ENCODE measurements around the gene MYO16.

MYO16 gene

DNA sequence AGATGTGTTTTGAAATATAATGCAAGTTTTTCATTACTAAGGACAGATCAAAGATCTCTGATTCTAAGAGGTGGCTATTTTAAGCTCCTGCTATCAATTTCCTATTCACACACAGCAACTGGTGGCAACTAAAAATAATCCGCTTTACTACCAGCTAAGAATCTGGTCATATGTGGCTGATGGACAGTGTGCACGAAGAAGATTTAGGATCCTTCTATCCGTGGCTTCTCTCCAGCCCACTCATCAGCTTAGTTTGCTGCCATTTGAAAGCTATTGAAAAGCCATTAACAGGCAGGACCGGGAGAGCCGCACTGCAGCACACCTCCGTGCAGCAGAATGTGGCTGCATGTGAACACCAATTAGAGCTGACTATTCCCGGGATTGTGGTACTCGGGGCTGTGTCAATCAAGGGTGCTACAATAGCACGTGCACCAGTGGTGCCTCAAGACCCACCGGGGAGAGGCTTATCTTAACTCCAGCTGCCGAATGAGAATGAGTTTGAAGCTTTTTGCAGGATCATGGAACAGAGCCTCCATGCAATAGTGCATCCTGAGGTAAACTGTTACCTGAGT is at the start of gene MYO16:
Gene MYO16, plus strand, starts transcription at position 431 of the 572 bp plus-strand sequence. CDS start 234 bp downstream, outside the sequence.
- no peak for DNase-seq (ENCODE audit: low spot score)

DNA sequence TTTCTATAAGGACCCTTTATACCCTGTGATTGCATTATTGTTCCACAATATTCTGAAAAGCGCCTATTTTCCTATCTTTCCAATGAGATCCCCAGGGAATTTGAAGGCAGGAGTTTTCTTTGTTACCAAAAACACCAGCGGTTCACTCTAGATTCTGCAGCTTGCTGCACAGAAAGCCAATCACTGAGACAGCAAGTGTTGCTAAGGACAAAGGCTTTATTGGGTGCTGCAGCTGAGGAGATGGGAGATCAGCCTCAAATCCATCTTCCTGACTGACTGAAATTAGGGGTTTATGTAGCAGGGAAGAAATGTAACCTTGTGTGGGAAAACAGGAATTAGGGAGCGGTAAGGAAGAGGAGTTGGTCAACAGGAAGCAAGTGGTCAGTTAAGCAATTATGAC is 42.6 kb upstream of the MYO16 start:
- no peak for DNase-seq (ENCODE audit: low spot score)

DNA sequence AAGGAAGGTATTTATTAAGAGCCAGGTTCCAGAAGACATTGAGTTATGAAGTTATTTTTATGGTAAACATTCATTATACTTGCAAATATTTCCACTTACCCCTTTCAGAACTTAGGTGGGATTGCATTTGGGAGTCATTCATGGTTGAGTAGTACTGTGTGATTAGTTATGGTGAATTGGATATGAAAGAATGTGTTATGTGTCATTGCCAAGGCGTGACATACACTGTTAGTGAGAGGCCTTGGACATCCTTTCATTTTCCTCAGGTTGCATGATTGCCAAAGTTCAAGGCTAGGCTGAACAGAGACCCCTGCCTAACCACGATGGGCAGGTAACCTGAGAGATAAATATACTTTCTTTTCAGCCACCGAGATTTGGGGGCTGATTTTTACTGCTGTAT is 40.9 kb upstream of the MYO16 start:
- no peak for DNase-seq (ENCODE audit: low spot score)

GRCh38 chr13:108594153-108594552 is 35.3 kb upstream of the MYO16 start:
- no peak for DNase-seq (ENCODE audit: low spot score)

DNA sequence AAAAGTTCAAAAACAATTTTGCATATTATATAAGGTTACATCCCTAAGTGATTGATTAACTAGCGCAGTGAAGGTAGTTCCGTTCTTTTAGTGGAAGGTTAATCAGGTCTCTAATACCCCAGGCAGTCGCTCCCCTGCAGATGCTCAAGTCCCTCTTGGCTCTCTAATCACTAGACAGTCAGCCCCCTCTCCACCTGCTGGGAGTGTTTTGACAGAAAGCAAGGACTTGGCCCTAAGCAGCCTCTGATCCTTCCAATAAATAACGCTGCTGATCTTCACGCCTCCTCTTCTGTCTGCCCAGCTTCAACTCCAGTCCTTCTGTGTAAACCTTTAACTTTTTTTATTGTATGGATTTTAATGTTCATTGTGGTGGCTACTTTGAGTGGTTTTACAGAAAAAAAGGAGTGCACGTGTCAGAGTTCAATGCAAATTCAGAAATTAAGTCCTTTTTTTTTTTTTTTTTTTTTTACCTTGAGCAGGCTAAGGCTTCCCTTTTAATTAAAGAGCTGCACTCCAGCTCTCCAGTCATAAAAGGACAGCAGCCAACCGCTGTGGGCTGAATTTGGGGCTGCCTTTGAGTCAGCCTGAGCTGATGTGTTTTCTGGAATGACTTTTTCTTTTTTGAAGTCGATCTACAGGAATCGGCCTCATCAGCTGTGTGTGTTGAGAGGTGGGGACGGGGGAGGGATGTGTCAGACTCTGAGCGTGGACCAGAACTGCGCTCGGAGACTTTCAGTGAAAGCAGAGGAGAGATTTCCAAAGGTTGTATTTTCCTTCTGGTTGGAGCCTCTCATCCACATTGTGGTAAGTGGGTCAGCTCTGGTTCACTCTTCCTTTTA is 33.8 kb upstream of the MYO16 start:
- no peak for DNase-seq (ENCODE audit: low spot score)

DNA sequence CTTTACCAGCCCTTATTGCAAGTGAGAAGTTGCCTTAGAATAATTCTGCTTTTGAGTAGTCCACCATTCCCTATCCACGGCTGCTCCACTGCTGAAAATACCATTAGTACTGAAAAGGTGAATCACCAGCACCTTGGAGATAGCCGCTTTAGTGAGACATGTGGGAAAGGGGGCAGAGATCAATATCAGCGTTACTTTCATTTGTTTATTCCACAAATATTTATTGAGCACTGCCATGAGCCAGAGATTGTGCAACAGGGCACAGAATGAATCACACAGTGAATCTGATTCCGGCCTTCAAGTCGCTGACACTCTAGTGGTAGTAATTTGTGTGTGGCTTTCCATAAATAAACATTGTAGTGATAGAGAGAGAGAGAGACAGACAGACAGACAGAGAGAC is 31.5 kb upstream of the MYO16 start:
- no peak for DNase-seq (ENCODE audit: low spot score)

GRCh38 chr13:108606424-108606823 is 23.0 kb upstream of the MYO16 start:
- DNase-seq (ENCODE audit: low spot score) = no peak

DNA sequence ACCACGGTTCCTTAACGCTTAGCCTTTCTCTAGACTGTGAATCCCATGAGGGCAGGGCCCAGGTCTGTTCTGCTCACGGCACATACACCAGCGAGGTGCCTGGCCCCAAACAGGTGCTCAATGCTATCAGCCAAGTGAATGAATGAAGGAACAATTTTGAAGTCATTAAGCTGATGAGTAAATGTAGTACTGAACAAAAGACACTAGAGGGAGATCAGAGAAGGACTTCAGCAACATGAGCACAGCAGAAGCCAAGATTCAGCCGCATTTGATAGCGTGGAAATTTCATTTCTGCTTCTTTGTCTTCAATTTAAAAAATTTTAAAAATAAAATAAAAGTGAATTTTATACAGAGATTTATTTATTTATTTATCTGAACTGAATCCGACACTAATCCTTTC is 20.1 kb upstream of the MYO16 start:
- DNase-seq (ENCODE audit: low spot score) = no peak

DNA sequence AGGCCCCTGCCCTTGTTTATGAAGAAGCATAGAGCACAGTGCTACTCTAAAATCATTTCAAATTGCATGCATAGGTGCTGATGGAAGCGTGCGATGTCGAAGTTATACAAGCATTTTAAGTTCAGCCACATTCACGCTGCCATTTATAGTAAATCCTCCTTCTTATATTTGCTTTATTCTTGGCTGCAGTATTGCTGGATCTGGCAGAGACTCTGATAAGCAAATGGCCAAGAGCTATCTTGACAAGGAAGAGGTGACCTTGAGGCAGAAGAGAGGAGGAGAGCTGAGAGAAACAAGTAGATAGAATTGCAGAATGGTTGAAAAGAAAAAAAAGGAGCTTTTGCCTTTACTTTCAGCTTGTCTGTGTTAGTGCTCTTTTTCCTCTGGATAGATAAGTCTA is 18.9 kb upstream of the MYO16 start:
- DNase-seq (ENCODE audit: low spot score) = no peak

DNA sequence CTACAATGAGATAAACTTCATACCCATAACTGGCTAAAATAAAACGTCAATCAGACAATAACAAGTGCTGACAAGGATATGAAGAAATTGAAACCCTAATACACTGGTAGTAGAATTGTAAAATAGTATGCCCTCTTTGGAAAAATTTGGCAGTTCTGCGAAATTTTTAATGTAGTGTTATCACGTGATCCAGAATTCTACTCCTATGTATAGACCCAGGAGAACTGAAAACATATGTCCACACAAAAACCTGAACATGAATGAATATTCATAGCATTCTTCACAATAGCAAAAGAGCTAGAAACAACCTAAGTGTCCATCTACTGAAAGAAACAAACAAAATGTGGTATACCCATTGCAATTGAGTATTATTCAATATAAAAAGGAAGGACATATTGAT is 14.2 kb upstream of the MYO16 start:
- DNase-seq (ENCODE audit: low spot score) = no peak

DNA sequence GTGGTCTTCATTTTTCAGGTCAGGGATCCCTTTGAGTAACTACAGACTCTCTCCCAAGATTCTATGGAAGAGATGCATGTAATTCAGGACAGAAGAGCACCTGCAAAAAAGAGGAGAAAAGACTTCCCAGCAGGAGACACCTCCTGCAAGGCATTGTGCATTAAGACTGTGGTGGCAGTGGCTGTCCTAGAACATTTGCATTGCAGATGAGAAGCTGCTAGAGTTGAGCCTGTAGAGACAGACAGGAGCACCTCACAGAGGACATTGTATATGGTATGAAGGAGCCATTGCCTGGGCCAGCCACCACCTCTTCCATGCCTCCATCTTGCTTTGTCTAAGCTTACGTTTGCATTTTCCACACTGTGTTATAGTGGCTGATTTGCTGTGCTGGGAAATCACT is 11.2 kb upstream of the MYO16 start:
- DNase-seq (ENCODE audit: low spot score) = no peak

- no peak for DNase-seq (ENCODE audit: low spot score)
These were observed 7.9 kb upstream of the MYO16 start for GRCh38 chr13:108621462-108621861.

DNA sequence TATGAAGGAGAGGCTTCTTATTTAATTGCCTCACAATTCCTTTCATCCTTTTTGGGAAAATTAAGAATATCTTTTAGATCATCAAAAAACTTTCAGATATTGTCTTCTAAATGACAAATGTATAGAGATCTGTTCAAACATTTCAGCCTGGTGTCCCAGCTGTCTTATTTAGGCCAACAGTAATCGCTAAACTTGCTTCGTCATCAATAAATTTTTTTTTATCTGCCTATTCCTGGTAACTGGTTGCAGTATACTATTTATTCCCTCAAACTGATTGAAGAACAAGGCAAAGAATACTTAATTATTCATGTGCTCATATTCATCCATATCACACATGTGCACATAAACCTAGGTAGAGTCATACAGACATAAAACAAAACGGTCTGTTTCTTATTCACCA is 5.3 kb upstream of the MYO16 start:
- no peak for DNase-seq (ENCODE audit: low spot score)

- DNase-seq (ENCODE audit: low spot score) = no peak
These were observed 4.4 kb upstream of the MYO16 start for GRCh38 chr13:108624979-108625378.

GRCh38 chr13:108629988-108630387 is 577 bp downstream of the MYO16 start:
- DNase-seq (ENCODE audit: low spot score) = no peak

DNA sequence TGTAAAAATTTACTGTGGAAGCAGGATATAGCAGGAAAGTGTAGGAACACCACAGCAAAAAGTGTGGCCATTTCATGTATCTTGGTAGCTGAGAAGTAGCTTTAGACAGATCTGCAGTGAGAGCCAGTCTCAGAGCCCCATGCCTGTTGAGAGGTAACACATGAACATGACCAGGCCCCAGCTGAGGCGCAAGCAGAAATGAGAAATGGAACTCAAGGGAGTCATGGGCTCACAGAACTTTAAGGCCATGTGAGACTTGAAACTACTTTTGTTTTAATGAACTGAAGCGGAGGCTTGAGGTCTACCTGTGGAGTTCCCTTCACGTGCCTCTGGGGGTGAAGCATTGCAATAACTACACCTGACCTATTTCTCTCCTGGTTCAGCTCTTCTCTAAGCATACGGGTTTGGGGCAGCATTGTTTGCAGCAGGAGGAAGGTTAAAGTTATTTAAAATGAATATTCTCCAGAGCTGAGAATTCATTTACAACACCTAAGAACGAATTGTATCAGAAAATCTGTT is 3.3 kb downstream of the MYO16 start:
- DNase-seq (ENCODE audit: low spot score) = no peak

DNA sequence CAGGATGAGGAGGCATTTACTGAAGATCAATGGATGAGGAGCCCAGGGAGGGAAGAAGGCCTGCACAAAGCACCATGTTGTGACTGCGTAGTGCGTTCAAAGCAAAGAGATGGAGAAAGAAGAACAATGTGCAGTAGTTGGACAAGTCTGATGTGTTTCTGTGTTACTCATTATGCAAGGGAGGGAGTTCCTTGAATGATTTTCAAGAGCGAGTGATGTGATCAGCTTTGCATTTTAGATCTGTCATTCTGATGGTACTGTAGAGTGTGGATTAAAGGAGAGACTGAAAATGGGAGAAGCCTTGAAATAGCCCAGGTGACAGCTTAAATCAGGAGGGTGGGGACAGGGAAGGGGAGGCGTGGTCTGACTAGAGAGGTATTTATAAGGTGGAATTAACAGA is 9.5 kb downstream of the MYO16 start:
- no peak for DNase-seq (ENCODE audit: low spot score)

DNA sequence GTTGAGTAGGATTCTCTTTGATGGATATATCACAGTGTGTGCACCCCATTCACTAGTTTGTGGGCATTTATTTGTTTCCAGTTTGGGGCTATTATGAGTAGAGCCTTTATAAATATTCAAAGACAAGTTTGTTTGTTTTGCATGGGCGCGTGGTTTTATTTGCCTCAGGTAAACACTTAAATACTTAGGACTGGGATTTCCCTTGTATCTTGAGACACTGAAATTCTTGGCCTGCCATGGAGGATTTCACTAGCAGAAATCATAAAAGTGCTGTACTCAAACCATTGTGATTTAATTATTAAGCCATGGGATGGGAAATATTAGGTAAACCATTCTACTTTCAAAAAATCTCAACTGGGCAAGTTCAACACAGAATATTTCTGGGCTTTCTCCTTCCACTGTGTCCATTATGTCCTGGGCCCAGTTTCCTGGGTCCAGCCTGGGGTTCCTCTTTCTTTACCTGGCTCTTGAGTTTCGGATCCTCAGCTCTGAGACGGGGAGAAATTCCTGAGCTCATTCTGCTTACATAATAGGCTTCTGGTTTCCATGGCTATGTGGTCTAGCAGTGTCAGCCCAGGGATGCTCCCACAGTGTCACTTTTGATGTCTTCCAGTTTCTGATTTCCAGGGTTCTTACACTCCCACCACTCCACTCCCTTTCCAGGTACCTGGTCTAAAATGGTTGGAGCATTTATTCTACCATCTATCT is 14.4 kb downstream of the MYO16 start:
- DNase-seq (ENCODE audit: low spot score) = no peak

GRCh38 chr13:108645376-108645775 is 16.0 kb downstream of the MYO16 start:
- no peak for DNase-seq (ENCODE audit: low spot score)

DNA sequence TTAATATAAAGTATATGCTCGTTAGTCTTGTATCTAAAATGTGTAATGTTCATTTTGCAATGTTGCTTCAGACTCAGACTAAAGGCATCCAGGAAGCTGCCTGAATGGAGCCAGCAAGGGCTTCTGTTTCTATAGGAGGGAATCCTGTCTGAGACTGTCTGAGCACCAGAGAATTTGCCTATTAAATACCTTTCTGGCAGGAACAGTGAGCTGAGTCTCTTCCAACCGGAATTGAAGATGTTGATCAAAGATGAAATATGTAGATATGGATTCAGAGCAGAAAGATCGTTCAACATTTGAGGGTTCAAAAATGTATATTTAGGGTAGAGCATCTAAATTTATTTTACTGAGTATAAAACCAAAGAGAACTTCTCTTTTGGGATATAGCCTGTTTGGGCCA is 20.9 kb downstream of the MYO16 start:
- no peak for DNase-seq (ENCODE audit: low spot score)

DNA sequence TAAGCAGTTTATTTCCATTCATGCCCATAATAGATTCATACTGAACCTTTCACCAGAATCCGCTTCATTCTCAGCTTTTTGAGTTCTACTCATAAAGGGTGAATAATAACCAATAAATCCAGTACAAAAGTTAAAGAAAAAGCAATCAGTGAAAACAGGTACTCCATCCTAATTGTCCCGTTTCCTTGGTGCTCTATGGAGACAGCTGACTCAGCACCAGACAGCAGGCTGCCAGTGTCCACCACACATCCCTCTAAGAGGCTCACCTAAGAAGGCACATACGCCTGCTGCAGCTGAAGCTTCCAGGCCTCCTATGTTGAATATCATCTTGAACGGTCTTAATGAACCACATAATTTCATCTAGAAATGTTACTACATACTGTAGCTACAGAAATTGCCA is 27.3 kb downstream of the MYO16 start:
- no peak for DNase-seq (ENCODE audit: low spot score)

DNA sequence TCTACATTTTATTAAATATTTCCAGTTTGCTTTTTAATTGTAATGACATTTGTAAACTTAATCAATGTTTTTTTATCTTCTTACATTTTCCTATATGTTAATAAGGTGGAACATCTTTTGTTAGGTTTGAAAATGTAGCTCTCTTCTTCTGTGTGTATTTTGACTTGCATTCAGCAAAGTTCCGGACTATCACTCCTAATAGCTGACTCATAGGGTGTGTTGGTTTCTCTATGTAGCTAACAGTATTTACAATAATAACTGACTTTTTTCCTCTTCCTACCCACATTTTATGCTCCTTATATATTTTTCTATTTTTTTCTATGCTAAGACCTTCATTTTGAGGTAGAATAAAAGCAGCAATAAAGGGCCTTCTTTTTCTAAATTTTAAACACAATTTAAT is 28.1 kb downstream of the MYO16 start:
- DNase-seq (ENCODE audit: low spot score) = no peak

DNA sequence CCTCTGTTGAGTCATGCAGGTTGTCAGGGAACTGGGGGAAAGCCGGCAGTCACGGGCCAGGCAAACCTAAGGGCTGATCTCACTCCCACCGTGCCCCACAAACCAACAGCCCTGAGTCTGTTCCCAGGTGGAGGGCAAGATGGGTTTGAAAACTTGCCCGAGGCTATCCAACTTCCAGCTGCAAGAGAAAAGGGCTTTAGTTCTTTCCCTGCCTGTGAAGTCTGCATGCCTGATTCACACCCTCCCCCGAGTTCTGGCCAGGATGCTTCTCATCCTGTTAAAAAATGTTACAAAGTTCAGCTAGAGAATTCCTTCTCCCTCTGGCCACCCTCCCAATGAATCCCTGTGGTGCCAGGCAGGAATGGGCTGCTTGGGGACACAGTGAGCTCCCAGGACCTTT is 33.1 kb downstream of the MYO16 start:
- no peak for DNase-seq (ENCODE audit: low spot score)
